HG03025 (cell line): ENCODE measurements around the gene CCM2.

ENCODE experiments used
- ATAC-seq: cut with Tn5 transposase; IDR thresholded peaks from one replicate; pipeline ENCODE4 v1.9.1; 2021; ENCODE audit warnings: mild to moderate bottlenecking, moderate library complexity; ENCODE audit not compliant: unreplicated experiment, low FRiP score

The CCM2 gene

GRCh38 chr7:45057878-45058277 is 57.9 kb downstream of the CCM2 start:
- ATAC-seq: no peak

GRCh38 chr7:45060295-45060694 is 60.3 kb downstream of the CCM2 start:
- ATAC-seq: no peak

GRCh38 chr7:45061352-45061751 is 61.4 kb downstream of the CCM2 start:
- no peak for ATAC-seq

GRCh38 chr7:45061806-45062425 is 61.9 kb downstream of the CCM2 start:
- ATAC-seq: no peak

GRCh38 chr7:45064047-45064725 is 64.2 kb downstream of the CCM2 start:
- ATAC-seq: no peak

- no peak for ATAC-seq
These were observed 65.3 kb downstream of the CCM2 start for GRCh38 chr7:45065031-45065995.

- ATAC-seq: no peak
These were observed 66.4 kb downstream of the CCM2 start for GRCh38 chr7:45066409-45066808.

- no peak for ATAC-seq
These were observed 67.6 kb downstream of the CCM2 start for GRCh38 chr7:45067582-45067981.

GRCh38 chr7:45068236-45069023 is 68.4 kb downstream of the CCM2 start:
- no peak for ATAC-seq

GRCh38 chr7:45069444-45070253 is 69.6 kb downstream of the CCM2 start:
- no peak for ATAC-seq

- ATAC-seq: no peak
These were observed 70.2 kb downstream of the CCM2 start for GRCh38 chr7:45070254-45070642.

GRCh38 chr7:45071528-45071927 is 71.5 kb downstream of the CCM2 start:
- ATAC-seq: no peak

- no peak for ATAC-seq
These were observed 72.4 kb downstream of the CCM2 start for GRCh38 chr7:45072131-45073030.

- no peak for ATAC-seq
These were observed 73.2 kb downstream of the CCM2 start for GRCh38 chr7:45073031-45073785.

GRCh38 chr7:45073786-45074527 is 74.0 kb downstream of the CCM2 start:
- no peak for ATAC-seq

GRCh38 chr7:45074528-45075354 is 74.7 kb downstream of the CCM2 start:
- ATAC-seq: no peak

GRCh38 chr7:45075355-45075644 is 75.3 kb downstream of the CCM2 start:
- ATAC-seq: no peak
